ENCODE measurements around the gene MAP3K5. TPM values are rescaled to one million over a fixed set of nuclear protein-coding genes. Genes with fewer than 3 reads are reported as not detected.
"Not testable (repeated sequence)": the region's sequence is repeated elsewhere in the genome, so short reads cannot be mapped to it uniquely, and the experiment has no call there.

The MAP3K5 gene
- total RNA-seq, 6 donors from 2014 or later = 26.4 to 45.1 (median 41.8) TPM

GRCh38 chr6:136591617-136592016 is 200.7 kb downstream of the MAP3K5 start:
- no peaks in the 10 kb centered on the region for H3K9me3 ChIP-seq
- ATAC-seq (ENCODE audit: low FRiP score in 2 of 2) = no peak
- H3K4me1 ChIP-seq = peaks cover 7 to 15% (median 9%) of the 10 kb centered on the region in 4 donors
- DNase-seq = no peak
- TF ChIP-seq POLR2A (IDR thresholded peaks at IDR 0.05) (no peak), EP300 (IDR thresholded peaks at IDR 0.05) (no peak), POLR2AphosphoS5 (IDR thresholded peaks at IDR 0.05) (no peak)
- TF ChIP-seq, protein P1, sequence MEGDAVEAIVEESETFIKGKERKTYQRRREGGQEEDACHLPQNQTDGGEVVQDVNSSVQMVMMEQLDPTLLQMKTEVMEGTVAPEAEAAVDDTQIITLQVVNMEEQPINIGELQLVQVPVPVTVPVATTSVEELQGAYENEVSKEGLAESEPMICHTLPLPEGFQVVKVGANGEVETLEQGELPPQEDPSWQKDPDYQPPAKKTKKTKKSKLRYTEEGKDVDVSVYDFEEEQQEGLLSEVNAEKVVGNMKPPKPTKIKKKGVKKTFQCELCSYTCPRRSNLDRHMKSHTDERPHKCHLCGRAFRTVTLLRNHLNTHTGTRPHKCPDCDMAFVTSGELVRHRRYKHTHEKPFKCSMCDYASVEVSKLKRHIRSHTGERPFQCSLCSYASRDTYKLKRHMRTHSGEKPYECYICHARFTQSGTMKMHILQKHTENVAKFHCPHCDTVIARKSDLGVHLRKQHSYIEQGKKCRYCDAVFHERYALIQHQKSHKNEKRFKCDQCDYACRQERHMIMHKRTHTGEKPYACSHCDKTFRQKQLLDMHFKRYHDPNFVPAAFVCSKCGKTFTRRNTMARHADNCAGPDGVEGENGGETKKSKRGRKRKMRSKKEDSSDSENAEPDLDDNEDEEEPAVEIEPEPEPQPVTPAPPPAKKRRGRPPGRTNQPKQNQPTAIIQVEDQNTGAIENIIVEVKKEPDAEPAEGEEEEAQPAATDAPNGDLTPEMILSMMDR (IDR thresholded peaks at IDR 0.05) = no peak
- H3K27ac ChIP-seq = no peak overlapping the region
- peaks cover 5 to 69% (median 39%) of the 10 kb centered on the region in 4 donors for H3K36me3 ChIP-seq
- no peaks in the 10 kb centered on the region for H3K27me3 ChIP-seq
- 84 to 96% methylated on average over 1 of the region's 1 CpG for WGBS, 2 donors
- no peak overlapping the region for H3K4me3 ChIP-seq

DNA sequence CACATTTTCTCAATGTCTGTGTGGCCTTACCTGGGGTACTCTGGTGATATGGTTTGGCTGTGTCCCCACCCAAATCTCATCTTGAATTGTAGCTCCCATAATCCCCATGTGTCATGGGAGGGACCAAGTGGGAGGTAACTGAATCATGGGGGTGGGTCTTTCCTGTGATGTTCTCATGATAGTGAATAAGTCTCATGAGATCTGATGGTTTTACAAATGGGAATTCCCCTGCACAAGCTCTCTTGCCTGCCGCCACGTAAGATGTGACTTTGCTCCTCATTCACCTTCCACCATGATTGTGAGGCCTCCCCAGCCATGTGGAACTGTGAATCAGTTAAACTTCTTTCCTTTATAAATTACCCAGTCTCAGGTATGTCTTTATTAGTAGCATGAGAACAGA is 201.4 kb downstream of the MAP3K5 start:
- H3K27ac ChIP-seq; DNase-seq; H3K27me3 ChIP-seq; ATAC-seq (ENCODE audit: low FRiP score in 2 of 2); H3K4me3 ChIP-seq; H3K9me3 ChIP-seq: not testable (repeated sequence)
- Histone ChIP-seq H3K4me1 (peaks cover 7 to 15% (median 9%) of the 10 kb centered on the region in 4 donors), H3K36me3 (peaks cover 5 to 66% (median 41%) of the 10 kb centered on the region in 4 donors)
- WGBS, 2 donors = 96 to 100% methylated on average over 2 of the region's 2 CpGs

DNA sequence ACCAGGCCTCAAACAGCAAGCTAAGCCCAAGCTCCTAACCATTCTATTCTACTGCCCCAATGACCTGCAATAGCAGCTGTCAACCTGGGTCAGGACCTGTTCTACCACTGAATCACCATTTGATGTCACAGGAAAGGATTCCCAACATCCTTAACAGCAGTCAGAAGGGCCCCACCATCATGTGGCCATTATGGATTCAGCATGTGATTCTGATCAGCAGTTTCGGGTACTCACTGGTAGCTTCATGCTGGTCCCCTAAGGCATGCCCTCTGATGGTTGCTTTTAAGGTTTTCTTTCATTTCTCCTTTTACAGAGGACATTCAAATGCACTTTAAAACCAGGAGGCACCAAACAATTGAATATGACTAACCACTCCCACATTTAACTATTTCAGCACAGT is 204.8 kb downstream of the MAP3K5 start:
- peak overlapping the region in 3 of 4 donors; percentile 21 to 35 (median 30) for H3K27ac ChIP-seq
- WGBS, 2 donors = 93 to 100% methylated on average over 1 of the region's 1 CpG
- peaks cover 3 to 6% (median 6%) of the 10 kb centered on the region in 4 donors for H3K4me1 ChIP-seq
- H3K4me3 ChIP-seq = no peak overlapping the region
- H3K9me3 ChIP-seq = no peaks in the 10 kb centered on the region
- ATAC-seq (ENCODE audit: low FRiP score in 2 of 2) (no peak), DNase-seq (no peak)
- TF ChIP-seq, protein P1 (IDR thresholded peaks at IDR 0.05) = no peak
- TF ChIP-seq EP300 (IDR thresholded peaks at IDR 0.05) (no peak), POLR2AphosphoS5 (IDR thresholded peaks at IDR 0.05) (no peak), POLR2A (IDR thresholded peaks at IDR 0.05) (no peak)
- H3K36me3 ChIP-seq = peaks cover 5 to 68% (median 44%) of the 10 kb centered on the region in 4 donors
- no peaks in the 10 kb centered on the region for H3K27me3 ChIP-seq

- 63 to 75% methylated on average over 4 of the region's 4 CpGs for WGBS, 2 donors
- H3K9me3 ChIP-seq = no peaks in the 10 kb centered on the region
- H3K4me3 ChIP-seq = no peak overlapping the region
- no peaks in the 10 kb centered on the region for H3K27me3 ChIP-seq
- peaks cover 2 to 66% (median 45%) of the 10 kb centered on the region in 4 donors for H3K36me3 ChIP-seq
- ATAC-seq (ENCODE audit: low FRiP score in 2 of 2) (peak in 1 of 2 donors; percentile 55), DNase-seq (no peak)
- H3K4me1 ChIP-seq = peaks cover 3 to 6% (median 6%) of the 10 kb centered on the region in 4 donors
- no peak for TF ChIP-seq POLR2A (IDR thresholded peaks at IDR 0.05)
- no peak for TF ChIP-seq EP300 (IDR thresholded peaks at IDR 0.05)
- TF ChIP-seq, protein P1 (IDR thresholded peaks at IDR 0.05) = no peak
- no peak for TF ChIP-seq POLR2AphosphoS5 (IDR thresholded peaks at IDR 0.05)
- peak overlapping the region in 3 of 4 donors; percentile 35 to 69 (median 62) for H3K27ac ChIP-seq
Measured at GRCh38 chr6:136586295-136586694, 206.0 kb downstream of the MAP3K5 start.

- 94 to 100% methylated on average over 2 of the region's 2 CpGs for WGBS, 2 donors
- H3K4me3 ChIP-seq; DNase-seq; H3K9me3 ChIP-seq; H3K4me1 ChIP-seq; H3K27me3 ChIP-seq; ATAC-seq (ENCODE audit: low FRiP score in 2 of 2): not testable (repeated sequence)
- Histone ChIP-seq H3K36me3 (peaks cover 2 to 65% (median 40%) of the 10 kb centered on the region in 4 donors), H3K27ac (peak overlapping the region in 2 of 4 donors; percentile 44 to 69)
Measured at GRCh38 chr6:136585523-136585922, 206.8 kb downstream of the MAP3K5 start.

DNA sequence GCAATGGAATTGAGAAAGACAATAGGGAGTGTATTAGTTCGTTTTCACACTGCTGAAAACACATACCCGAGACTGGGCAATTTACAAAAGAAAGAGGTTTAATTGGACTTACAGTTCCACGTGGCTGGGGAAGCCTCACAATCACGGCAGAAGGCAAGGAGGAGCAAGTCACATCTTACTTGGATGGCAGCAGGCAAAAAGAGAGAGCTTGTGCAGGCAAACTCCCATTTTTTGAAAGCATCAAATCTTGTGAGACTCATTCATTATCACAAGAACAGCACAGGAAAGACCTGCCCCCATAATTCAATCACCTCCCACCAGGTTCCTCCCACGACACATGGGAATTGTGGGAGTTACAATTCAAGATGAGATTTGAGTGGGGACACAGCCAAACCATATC is 208.0 kb downstream of the MAP3K5 start:
- ATAC-seq (ENCODE audit: low FRiP score in 2 of 2); H3K9me3 ChIP-seq; H3K4me3 ChIP-seq; DNase-seq; H3K27me3 ChIP-seq; H3K4me1 ChIP-seq: not testable (repeated sequence)
- peak overlapping the region in 1 of 4 donors; percentile 61 for H3K27ac ChIP-seq
- peaks cover 9 to 67% (median 39%) of the 10 kb centered on the region in 4 donors for H3K36me3 ChIP-seq
- 85 to 92% methylated on average over 5 of the region's 5 CpGs for WGBS, 2 donors
